BLaER1 treated with 17β-estradiol and CSF1 and Interleukin-3, amounts not matched to agents 10 nM and 100 nM (cell line): ENCODE results near the gene AGER.

ENCODE experiments used
- H3K27ac ChIP-seq, 11 experiments: shearing (Covaris generic); formaldehyde crosslinking; 2 replicates each; pipeline ENCODE4 v1.8.1; 2022
- H3K27me3 ChIP-seq, 11 experiments: shearing (Covaris generic); formaldehyde crosslinking; 2 replicates each; pipeline ENCODE4 v1.8.1; 2022
- H3K36me3 ChIP-seq, 11 experiments: shearing (Covaris generic); formaldehyde crosslinking; 2 replicates each; pipeline ENCODE4 v1.8.1; 2022
- H3K4me1 ChIP-seq, 10 experiments: shearing (Covaris generic); formaldehyde crosslinking; 2 replicates each; pipeline ENCODE4 v1.8.1; 2022
- H3K4me2 ChIP-seq, 11 experiments: shearing (Covaris generic); formaldehyde crosslinking; 2 replicates each; pipeline ENCODE4 v1.8.1; 2022
- H3K4me3 ChIP-seq, 10 experiments: shearing (Covaris generic); formaldehyde crosslinking; 2 replicates each; pipeline ENCODE4 v1.8.1; 2022
- H3K9ac ChIP-seq, 11 experiments: shearing (Covaris generic); formaldehyde crosslinking; 2 replicates each; pipeline ENCODE4 v1.8.1; 2022
- H3K9me3 ChIP-seq, 11 experiments: shearing (Covaris generic); formaldehyde crosslinking; replicated peaks in 1 of 11; 2 replicates each; pipeline ENCODE4 v1.8.1; 2022
- H4K20me1 ChIP-seq, 11 experiments: shearing (Covaris generic); formaldehyde crosslinking; 2 replicates each; pipeline ENCODE4 v1.8.1; 2022
- Cebpa-rat ChIP-seq, 11 experiments: shearing (Covaris generic); IDR thresholded peaks; 2 replicates each; pipeline ENCODE4 v1.8.1; 2022

Gene AGER

DNA sequence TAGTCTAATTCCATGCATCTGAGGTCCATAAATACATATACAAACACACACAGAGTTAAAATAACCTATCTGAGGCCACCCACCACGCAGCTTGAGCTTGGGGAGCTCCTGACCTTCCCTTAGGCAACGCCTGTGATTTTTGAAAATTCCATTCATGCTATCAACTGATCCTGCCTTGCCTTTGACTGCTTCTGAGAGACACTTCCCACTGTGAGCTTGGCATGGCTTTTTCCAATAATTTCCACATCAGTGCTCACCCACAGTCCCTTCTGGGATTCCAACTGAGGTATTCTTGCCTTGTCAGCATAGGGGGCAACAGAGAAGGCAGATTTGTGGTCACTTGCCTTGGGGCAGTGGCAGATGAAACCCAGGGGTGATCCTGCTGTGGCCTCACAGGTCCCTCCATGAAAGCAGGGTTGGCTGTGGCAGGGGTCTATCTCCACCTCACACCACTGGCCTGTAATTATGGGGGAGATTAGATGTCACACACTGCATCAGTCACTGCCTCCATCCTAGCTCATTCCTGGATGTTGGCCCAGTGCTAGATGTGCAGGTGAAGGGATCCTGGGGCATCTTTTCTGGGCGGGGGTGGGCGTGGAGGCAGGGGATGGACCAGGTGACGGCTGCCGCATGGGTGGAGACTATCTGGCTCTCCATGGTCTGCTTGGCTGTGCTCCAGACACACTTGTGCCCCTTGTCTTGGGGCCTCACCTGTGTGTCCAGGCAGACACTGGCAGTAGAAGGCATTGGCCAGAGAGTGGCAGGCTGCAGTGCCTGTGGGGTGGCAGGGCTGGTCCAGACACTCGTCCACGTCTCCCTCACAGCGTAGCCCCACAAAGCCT is 19.6 kb upstream of the AGER start:
- Histone ChIP-seq H3K27me3 (no peaks in the 10 kb centered on the region), H3K4me2 (no peak overlapping the region), H3K4me1 (peaks cover 0 to 5% (median 0%) of the 10 kb centered on the region in 10 experiments; a peak in 2 of 20 replicates), H3K27ac (no peak overlapping the region), H3K9ac (no peak overlapping the region), H3K9me3 (0 out of 22 replicates have a peak, but pooled peaks cover 0 to 3% (median 0%) of the 10 kb centered on the region in 11 experiments), H3K36me3 (no peaks in the 10 kb centered on the region), H4K20me1 (no peaks in the 10 kb centered on the region), H3K4me3 (no peak overlapping the region)
- TF ChIP-seq Cebpa-rat (IDR thresholded peaks at IDR 0.05): no peak

DNA sequence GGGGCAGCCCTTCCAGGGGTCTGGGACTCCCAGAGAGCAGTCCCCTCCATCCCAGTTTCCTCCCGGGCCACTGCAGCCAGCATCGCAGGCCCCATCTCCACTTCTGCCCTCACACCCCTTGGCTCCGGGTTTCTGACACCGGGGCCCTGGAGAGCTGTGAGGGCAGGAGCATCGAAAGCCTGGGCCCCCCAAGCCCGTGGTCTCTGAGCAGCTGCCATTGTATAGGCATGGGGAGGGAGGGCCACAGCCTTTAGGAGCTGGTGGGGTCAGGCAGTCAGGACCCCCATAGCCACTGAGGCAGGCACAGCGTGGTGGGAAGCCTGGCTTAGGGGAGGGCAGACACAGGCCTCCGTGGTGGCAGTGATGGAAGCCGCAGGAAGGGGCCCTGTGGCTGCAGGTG is 18.1 kb upstream of the AGER start:
- Histone ChIP-seq H3K4me2 (peak overlapping the region in 2 of 11 experiments; percentile 17 to 20; a peak in 1 of 22 replicates), H4K20me1 (no peaks in the 10 kb centered on the region), H3K9me3 (0 out of 22 replicates have a peak, but pooled peaks cover 0 to 3% (median 0%) of the 10 kb centered on the region in 11 experiments), H3K27ac (no peak overlapping the region), H3K27me3 (no peaks in the 10 kb centered on the region), H3K4me3 (no peak overlapping the region), H3K36me3 (no peaks in the 10 kb centered on the region), H3K9ac (no peak overlapping the region), H3K4me1 (peaks cover 2 to 11% (median 8%) of the 10 kb centered on the region in 10 experiments)
- no peak for TF ChIP-seq Cebpa-rat (IDR thresholded peaks at IDR 0.05)

DNA sequence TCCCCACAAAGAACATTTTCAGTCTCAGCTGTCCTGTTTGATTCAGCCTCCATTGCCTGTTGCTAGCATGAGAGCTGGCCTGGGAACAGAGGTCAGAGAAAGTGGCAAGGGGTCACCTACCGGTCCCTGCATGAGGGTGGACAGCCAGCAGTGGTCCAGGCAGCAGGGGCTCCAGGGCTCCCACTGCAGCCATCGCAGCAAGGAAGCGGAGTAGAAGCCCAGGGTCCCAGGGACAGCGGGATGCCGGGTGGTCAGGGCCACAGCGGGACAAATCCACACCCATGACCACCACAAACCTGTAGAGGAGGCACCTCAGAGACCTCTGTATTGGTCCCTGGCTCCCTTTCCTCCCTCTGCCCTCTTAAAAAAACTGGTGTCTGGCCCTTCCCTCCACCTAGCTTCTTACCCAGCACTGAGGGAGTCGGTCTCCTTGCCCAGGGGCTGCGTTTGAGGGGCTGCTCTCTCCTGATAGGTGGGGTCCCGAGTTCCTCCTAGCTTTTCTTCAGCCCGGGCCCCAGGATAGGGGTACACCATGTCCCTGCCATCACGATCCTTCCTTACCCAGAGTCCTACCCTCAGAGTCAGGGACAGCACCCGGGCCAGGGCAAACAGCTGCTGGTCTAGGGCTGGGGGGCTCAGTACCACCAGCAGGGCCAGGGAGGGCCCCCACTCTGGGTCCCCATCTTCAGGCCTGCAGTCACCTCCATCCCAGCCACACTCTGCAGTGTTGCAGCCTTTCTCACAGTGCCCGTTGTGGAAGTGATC is 16.8 kb upstream of the AGER start:
- H3K4me2 ChIP-seq: no peak overlapping the region
- peaks cover 13 to 21% (median 19%) of the 10 kb centered on the region in 10 experiments for H3K4me1 ChIP-seq
- H3K27me3 ChIP-seq: no peaks in the 10 kb centered on the region
- TF ChIP-seq Cebpa-rat (IDR thresholded peaks at IDR 0.05): no peak
- H3K36me3 ChIP-seq: no peaks in the 10 kb centered on the region
- no peak overlapping the region for H3K4me3 ChIP-seq
- no peak overlapping the region for H3K27ac ChIP-seq
- no peaks in the 10 kb centered on the region for H4K20me1 ChIP-seq
- H3K9ac ChIP-seq: no peak overlapping the region
- no peaks in the 10 kb centered on the region for H3K9me3 ChIP-seq

DNA sequence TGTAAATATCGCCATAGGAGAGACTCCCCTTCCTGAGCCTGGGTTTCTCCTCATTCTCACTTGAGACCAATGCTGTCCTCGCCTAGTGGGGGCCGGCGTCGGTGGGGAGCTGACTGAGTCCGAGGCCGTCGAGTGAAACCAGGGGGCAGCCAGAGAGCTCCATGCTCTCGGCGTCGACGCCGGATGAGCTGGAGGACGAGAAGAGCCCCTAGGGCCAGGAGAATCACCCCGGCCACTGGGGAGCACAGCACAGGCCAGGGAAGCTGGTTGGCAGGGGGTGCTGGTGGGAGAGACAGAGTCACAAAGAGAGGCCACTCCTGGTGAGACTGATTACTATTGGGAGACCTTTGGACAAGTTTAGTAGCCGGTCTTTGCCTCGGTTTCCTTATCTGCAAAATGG is 14.8 kb upstream of the AGER start:
- Histone ChIP-seq H3K27me3 (no peaks in the 10 kb centered on the region), H3K27ac (no peak overlapping the region), H4K20me1 (no peaks in the 10 kb centered on the region), H3K4me3 (no peak overlapping the region), H3K4me1 (peaks cover 27 to 36% (median 31%) of the 10 kb centered on the region in 10 experiments), H3K36me3 (no peaks in the 10 kb centered on the region), H3K4me2 (no peak overlapping the region), H3K9ac (no peak overlapping the region), H3K9me3 (no peaks in the 10 kb centered on the region)
- no peak for TF ChIP-seq Cebpa-rat (IDR thresholded peaks at IDR 0.05)

DNA sequence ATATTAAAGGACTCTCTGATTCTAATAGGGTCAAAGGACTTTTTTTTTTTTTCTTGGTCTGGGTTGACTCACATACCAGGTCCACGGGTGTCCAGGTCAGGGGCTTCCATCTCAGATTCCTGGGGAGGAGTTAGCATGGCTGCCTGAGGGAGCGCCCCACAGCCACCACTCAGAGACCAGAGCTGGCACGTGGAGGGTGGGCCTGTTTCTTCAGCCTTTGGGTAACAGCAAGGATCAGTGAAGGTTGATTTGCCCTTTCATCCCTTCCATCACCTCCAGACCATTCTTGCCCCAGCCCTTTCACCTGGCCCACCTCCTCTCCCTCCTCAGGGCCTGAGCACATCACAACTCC is 14.3 kb upstream of the AGER start:
- no peak overlapping the region for H3K9ac ChIP-seq
- H3K9me3 ChIP-seq: no peaks in the 10 kb centered on the region
- H3K4me1 ChIP-seq: peaks cover 33 to 41% (median 37%) of the 10 kb centered on the region in 10 experiments
- no peaks in the 10 kb centered on the region for H4K20me1 ChIP-seq
- no peak overlapping the region for H3K4me2 ChIP-seq
- no peaks in the 10 kb centered on the region for H3K36me3 ChIP-seq
- no peak overlapping the region for H3K4me3 ChIP-seq
- no peak for TF ChIP-seq Cebpa-rat (IDR thresholded peaks at IDR 0.05)
- no peaks in the 10 kb centered on the region for H3K27me3 ChIP-seq
- H3K27ac ChIP-seq: no peak overlapping the region

DNA sequence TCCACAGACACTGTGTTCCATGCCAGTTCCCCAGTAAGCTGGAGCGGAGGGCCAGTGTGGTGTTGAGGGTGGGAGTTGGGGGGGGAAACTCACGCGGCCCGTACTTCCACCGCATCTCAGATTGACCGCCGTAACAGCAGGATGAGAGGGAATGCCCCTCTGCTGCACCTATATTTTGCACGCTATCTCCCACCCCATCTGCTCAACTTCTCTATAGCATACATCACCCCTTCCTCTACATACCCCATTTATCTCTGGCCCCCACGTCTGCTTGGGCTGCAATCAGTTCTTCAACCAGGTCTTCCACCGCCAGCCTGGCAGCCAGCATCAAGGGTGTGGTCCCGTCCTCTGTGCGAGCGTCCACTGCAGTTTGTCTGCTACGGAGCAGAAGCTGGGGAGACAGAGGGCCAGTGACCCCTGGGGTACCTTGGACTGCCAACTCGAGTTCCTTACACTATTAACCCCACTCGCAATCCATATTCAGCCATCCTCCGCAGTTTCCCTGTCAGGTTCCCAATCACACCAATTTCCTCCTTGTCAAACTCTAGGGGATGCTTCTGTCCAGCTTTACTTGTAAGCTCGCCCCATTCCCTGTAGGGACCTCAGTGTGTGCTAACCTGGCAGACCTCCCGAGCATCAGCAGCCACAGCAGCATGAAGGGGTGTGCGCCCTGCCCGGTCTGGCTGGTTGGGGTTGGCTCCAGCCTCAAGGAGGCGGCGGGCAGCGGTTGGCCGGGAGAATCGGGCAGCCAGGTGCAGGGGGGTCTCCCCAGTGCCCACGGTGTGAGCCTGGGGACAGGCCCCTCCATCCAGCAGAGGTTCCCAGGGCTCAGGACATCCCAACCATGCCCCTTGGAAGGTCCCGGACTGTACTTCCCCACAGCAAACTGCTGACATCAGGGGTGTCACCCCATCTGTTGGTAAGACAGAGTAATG is 12.9 kb upstream of the AGER start:
- H3K4me3 ChIP-seq: peak overlapping the region; percentile 69 to 87 (median 78)
- no peaks in the 10 kb centered on the region for H4K20me1 ChIP-seq
- no peak for TF ChIP-seq Cebpa-rat (IDR thresholded peaks at IDR 0.05)
- H3K27ac ChIP-seq: peak overlapping the region; percentile 91 to 99 (median 97)
- no peaks in the 10 kb centered on the region for H3K9me3 ChIP-seq
- H3K27me3 ChIP-seq: no peaks in the 10 kb centered on the region
- H3K4me1 ChIP-seq: peaks cover 41 to 47% (median 45%) of the 10 kb centered on the region in 10 experiments
- peak overlapping the region; percentile 87 to 97 (median 92) for H3K9ac ChIP-seq
- H3K4me2 ChIP-seq: peak overlapping the region; percentile 80 to 99 (median 95)
- H3K36me3 ChIP-seq: no peaks in the 10 kb centered on the region

DNA sequence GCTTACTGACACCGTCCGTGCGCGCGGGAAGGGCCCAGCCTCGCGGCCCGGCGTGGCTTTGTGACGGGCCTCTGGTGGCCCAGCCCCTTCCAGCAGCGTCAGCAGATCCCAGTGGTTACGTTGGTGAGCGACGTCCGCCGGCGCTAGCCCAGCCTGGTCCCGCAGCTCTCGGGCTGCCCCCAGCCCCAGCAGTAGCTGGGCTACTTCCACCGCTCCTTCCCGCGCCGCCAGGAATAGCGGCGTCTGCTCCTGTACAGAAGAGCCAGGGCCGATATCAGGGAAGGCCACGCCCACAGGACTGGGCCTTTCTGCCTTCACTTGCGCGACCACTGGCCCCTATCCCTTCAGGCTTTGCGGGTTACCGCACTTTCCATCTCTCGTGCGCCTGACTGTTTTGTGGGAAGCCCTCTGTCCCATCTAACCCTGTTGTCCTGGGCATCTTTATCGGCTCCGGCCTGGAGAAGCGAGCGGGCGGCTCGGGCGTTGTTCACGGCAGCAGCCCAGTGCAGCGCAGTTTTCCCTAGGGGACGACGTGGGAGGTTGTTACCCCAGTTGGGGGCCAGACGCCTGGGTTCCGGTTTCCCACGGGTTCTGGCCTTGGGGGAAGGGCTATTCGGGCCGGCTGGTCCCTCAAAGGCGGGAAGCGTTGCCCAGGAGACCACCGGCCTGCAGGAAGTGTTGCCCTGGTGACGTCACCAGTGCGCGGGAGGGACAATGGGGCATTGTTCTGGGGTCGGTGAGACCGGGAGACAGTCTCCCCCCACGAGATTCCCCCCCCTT is 12.0 kb upstream of the AGER start:
- peak overlapping the region; percentile 80 to 99 (median 95) for H3K4me2 ChIP-seq
- peak overlapping the region; percentile 87 to 97 (median 92) for H3K9ac ChIP-seq

DNA sequence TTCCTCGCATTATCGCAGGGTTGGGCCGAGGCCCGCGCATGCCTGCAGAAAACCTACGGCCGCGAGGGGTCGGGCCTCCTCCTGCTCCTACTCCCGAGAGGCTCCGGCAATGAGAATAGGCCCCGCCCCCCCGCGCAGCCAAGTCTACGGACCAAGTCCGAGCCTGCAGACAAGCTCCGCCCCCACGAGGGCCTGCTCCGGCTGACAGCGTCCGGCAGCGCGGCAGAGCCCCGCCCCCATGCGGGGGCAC is 11.5 kb upstream of the AGER start:
- peak overlapping the region in 10 of 11 experiments; percentile 87 to 97 (median 92); a peak in 19 of 22 replicates for H3K9ac ChIP-seq
- H3K36me3 ChIP-seq: 0 out of 22 replicates have a peak, but pooled peaks cover 0 to 3% (median 0%) of the 10 kb centered on the region in 11 experiments
- peak overlapping the region; percentile 69 to 87 (median 78); a peak in 19 of 20 replicates for H3K4me3 ChIP-seq
- H3K4me1 ChIP-seq: peaks cover 42 to 60% (median 55%) of the 10 kb centered on the region in 10 experiments
- TF ChIP-seq Cebpa-rat (IDR thresholded peaks at IDR 0.05): no peak
- H3K27me3 ChIP-seq: no peaks in the 10 kb centered on the region
- no peaks in the 10 kb centered on the region for H3K9me3 ChIP-seq
- peak overlapping the region in 7 of 11 experiments; percentile 96 to 100 (median 100); a peak in 10 of 22 replicates for H3K4me2 ChIP-seq
- peak overlapping the region in 10 of 11 experiments; percentile 91 to 99 (median 97); a peak in 19 of 22 replicates for H3K27ac ChIP-seq
- no peaks in the 10 kb centered on the region for H4K20me1 ChIP-seq

More for the DNA sequence above, 12.0 kb upstream of the AGER start:
- Histone ChIP-seq H3K27ac (peak overlapping the region; percentile 91 to 99 (median 97)), H3K27me3 (no peaks in the 10 kb centered on the region), H3K9me3 (no peaks in the 10 kb centered on the region), H3K4me1 (peaks cover 42 to 55% (median 52%) of the 10 kb centered on the region in 10 experiments), H3K4me3 (peak overlapping the region; percentile 69 to 87 (median 78)), H3K36me3 (0 out of 22 replicates have a peak, but pooled peaks cover 0 to 3% (median 0%) of the 10 kb centered on the region in 11 experiments), H4K20me1 (no peaks in the 10 kb centered on the region)
- TF ChIP-seq Cebpa-rat (IDR thresholded peaks at IDR 0.05): no peak
